HG02610 (cell line): ENCODE measurements around the gene HARBI1.

ENCODE experiments used
- ATAC-seq: cut with Tn5 transposase; IDR thresholded peaks from one replicate; pipeline ENCODE4 v1.9.1; 2021; ENCODE audit warnings: mild to moderate bottlenecking, moderate library complexity; ENCODE audit not compliant: unreplicated experiment

The HARBI1 gene

DNA sequence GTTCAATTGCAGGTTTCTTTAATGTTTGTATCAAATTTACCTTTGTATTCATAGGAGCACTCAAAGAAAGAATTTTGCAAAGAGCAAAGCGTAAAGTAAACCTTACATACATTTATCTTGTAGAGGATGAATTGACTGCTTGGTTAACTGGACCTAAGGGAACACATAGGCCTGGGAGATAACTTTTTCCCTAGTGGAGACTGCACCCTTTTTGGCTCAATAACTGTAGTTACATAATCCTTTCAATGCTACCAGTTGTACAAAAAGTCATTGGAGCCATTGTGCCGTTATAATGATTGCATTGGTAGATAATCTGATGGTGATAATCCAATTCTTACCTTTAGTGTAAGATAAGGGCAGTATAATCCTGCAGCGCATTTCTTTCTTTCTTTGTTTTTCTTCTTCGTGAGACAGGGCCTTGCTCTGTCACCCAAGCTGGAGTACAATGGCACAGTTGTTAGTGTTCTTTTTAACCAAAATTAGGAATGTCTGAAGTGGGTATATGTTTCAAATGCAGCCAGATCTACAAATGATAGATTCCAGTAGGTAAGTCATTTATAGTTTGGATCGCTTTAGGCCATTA, 18.6 kb upstream of the HARBI1 start:
- ATAC-seq, result no peak

- ATAC-seq, result no peak
These were observed 16.5 kb upstream of the HARBI1 start for GRCh38 chr11:46633291-46634217.

DNA sequence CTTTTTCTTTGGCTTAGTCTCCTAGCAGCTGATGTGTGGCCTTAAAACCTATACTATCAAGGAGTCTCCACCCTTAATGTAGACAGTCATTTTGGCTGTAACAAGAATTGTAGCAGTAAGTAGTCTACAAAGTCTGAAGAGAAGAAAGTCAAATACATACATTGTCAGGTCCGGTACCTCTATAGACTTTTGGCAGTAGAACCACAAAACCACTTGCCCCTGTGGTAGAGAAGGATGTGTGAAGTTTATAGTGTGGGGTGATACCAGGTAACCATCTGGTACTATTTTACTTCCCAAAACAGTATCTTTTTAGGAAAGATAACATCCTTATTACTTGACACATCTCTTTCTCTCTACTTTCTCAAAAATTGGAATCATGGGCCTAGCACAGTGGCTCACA, 15.5 kb upstream of the HARBI1 start:
- no peak for ATAC-seq

- no peak for ATAC-seq
These were observed 14.6 kb upstream of the HARBI1 start for GRCh38 chr11:46631676-46632075.

DNA sequence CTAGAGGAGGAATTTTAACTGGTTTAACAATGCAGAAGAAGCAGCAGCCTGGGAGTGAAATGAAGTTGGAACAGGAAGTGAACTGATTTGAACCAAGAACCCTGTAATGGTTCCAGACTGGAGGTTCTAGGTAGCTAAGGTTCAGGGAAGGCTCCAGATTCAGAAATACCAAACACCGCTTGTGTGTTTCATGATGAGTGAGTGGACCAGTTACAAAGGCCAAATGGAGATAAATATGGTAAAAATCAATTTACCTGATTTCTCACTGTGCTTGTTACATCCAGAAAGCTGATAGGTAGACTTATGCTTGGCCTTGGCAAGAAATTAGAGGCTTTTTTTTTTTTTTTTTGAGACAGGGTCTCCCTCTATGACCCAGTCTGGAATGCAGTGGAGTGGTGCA, 13.2 kb upstream of the HARBI1 start:
- ATAC-seq, result no peak

DNA sequence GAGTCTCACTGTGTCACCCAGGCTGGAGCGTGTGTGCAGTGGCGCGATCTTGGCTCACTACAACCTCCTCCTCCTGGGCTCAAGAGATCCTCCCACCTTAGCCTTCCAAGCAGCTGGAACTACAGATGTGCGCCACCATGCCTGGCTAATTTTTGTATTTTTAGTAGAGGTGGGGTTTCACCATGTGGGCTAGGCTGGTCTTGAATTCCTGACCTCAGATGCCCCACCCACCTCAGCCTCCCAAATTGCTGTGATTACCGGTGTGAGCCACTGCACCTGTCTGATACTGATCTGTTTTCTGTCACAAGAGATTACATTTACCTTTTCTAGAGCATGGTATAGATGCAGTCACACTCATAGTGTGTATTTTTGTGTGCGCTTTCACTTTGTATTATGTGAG, 11.9 kb upstream of the HARBI1 start:
- no peak for ATAC-seq

DNA sequence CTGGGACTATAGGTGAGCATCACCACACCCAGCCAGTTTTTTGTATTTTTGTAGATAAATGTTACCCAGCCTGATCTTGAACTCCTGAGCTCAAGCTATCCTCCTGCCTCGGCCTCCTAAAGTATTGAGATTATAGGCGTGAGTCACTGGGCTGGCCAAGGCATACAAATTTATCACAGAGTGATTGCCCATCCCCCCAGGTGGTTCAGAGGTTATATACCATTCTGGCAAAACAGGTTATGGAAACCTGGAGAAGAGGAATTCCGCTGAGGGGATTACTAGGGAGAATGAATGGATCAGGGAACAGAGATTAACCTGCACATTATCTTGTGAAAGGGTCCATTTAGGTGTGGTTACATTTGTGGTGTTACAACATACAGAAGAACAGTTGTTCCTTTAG, 8.4 kb upstream of the HARBI1 start:
- ATAC-seq, result no peak

- no peak for ATAC-seq
These were observed 1.8 kb upstream of the HARBI1 start for GRCh38 chr11:46618837-46619236.

- no peak for ATAC-seq
These were observed 916 bp upstream of the HARBI1 start for GRCh38 chr11:46617972-46618314.

- ATAC-seq, result no peak
These were observed 385 bp downstream of the HARBI1 start for GRCh38 chr11:46616551-46617133.

DNA sequence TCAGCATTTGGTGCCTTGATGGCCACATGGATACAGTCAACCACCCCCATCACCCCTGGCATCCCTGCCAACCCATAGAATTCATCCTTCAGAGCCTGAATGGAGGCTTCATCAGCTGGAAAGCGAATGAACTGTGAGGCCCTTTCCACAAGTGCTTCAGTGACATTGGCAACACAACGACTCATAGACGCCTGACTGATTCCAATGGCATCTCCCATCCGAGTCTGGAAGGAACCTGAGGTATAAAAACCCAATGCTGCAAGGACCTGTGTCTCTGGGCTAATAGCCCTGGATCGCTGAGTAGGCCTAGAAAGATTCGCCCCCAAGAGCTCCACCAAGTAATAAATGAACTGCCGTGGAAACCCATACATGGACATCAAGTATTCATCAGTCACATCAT, 1.3 kb downstream of the HARBI1 start:
- ATAC-seq, result no peak

DNA sequence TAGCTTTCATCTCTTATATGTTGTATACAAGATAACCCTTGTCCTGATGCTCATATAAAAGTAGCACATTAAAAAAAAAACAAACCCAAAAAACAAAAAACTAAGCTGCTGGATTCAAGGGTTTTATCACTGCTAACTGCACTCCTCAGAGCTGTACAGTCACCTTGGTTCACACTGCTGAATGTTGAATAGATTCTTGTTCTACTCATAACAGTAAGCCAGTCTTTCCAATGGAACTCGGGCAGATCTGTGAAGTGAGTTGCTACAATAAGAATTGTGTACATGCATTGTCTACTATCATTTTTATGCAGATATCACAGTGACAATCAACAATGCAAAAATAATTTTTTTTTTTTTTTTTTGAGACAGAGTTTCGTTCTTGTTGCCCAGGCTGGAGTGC, 4.7 kb downstream of the HARBI1 start:
- ATAC-seq, result no peak

- no peak for ATAC-seq
These were observed 5.3 kb downstream of the HARBI1 start for GRCh38 chr11:46611526-46612304.

GRCh38 chr11:46609386-46609785, 7.6 kb downstream of the HARBI1 start:
- ATAC-seq, result no peak

GRCh38 chr11:46607516-46607915, 9.5 kb downstream of the HARBI1 start:
- no peak for ATAC-seq

DNA sequence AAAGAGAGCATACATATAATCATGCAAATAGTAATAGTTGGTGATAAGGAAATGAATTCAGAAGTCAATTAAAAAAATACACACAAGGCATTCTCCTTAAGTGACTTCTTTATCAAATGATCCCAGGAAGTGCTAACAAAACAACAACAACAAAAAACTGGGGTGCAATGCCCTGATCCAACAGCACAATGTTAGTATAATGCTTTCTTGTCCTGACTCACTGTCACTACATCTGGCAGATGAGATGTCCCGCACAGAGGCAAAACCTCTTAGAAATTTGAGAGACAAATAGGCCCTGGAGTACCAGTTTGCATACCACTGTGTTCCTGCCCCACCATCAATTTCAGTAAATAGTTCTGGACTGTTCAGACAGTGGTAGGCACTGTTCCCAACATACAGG, 12.2 kb downstream of the HARBI1 start:
- ATAC-seq, result no peak

DNA sequence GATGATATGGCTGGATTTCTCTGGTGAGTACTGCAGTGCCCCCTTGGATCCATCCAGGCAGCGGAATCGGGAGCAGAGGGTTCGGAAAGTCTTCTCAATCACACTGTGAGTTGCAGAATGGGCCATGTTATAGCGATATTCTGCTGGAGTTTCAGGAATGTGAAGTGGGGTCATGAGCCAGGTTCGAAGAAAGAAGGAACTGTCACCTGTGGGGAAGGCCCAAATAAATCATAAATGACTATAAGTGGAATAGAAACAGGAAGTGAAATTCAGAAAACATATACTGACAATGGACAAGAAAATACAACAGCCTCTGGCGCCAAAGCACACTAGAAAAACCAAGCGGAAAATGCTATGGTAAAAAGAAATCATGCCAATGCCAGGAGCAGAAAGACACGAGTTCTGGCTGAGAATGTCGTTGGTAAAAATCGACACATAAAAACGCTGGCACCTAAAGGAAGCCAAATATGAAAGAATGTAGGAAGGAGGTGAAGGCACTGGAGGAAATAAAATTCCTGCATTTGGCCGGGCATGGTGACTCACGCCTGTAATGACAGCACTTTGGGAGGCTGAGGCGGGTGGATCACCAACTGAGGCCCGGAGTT, 13.2 kb downstream of the HARBI1 start:
- no peak for ATAC-seq

GRCh38 chr11:46601129-46601528, 15.9 kb downstream of the HARBI1 start:
- no peak for ATAC-seq

DNA sequence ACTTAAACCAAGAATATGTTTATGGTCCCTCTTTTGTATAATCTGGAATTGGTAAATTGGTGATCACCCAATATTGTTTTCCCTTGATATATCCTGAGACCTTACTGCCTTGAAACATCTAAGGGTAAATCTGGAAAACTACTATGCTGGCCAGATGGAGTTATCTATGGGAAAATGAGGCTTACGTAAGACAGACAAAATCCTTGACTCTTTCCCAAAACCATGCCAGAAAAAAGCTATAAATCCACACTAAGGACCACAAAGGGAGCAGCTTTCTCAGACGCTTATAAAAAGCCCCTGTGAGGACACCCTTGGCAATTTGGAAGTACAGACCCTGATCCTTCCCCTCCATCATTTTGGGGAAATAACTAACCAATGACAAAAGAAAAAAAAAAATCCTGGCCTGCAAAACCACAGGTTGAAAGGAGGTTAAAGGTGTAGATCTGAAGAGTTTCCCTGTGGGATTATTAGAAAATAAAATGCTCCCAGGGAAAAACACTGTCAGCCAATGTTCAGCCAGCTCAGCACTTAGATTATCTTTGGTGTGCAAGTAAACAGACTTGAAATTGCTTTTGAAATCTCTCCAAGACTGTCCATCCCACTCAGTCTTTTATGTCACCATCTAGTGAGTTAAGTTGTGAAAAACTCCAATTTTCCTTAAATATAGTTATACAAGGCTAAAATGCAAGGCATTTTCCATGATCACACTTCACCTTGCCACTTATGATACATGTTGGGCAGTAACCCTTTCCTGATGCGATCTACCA, 16.6 kb downstream of the HARBI1 start:
- ATAC-seq, result no peak
